ENCODE data around the gene SIK3. TPM values are rescaled to one million over a fixed set of nuclear protein-coding genes. Genes with fewer than 3 reads are reported as not detected.

The SIK3 gene
- polyA plus RNA-seq, 1 of the 3 experiments (the other 2 are of a cell fraction): 5.1 TPM

GRCh38 chr11:117075186-117075585 is 23.0 kb downstream of the SIK3 start:
- Histone ChIP-seq H3K4me3 (ENCODE audit: low read depth in 2 of 2, low read length in 1 of 2) (no peak overlapping the region), H3K27ac (ENCODE audit: low read depth in 2 of 2, low read length in 1 of 2) (no peak overlapping the region), H3K79me2 (ENCODE audit: insufficient read depth) (peaks cover 54% of the 10 kb centered on the region), H3K27me3 (ENCODE audit: insufficient read depth) (no peaks in the 10 kb centered on the region), H3F3A (replicated peaks; ENCODE audit: insufficient read depth) (peaks cover 18% of the 10 kb centered on the region), H3K4me2 (no peak overlapping the region), H3K9ac (no peak overlapping the region), H3K9me2 (no peaks in the 10 kb centered on the region), H2AFZ (ENCODE audit: low read depth) (no peak overlapping the region), H3K9me3 (no peaks in the 10 kb centered on the region), H3K36me3 (replicated peaks in 1 of 2; ENCODE audit: control insufficient read depth in 1 of 2, insufficient read depth in 2 of 2, low read length in 1 of 2) (no peaks in the 10 kb centered on the region), H4K20me1 (ENCODE audit: insufficient read depth) (peaks cover 37% of the 10 kb centered on the region), H3K4me1 (ENCODE audit: control insufficient read depth in 1 of 2, insufficient read depth in 2 of 2, low read depth in 1 of 2, low read length in 1 of 2) (peaks cover 0 to 27% of the 10 kb centered on the region in 2 experiments; a peak in 3 of 4 replicates)
- no peak for DNase-seq
- WGBS (ENCODE audit: low lambda C conversion rate): 73% methylated on average over 1 of the region's 1 CpG
- TF ChIP-seq RCOR1 (IDR thresholded peaks at IDR 0.05; ENCODE audit: low read length) (no peak), CHD2 (IDR thresholded peaks at IDR 0.05; ENCODE audit: low read length, partially characterized antibody) (no peak), FOSL2 (IDR thresholded peaks at IDR 0.05; ENCODE audit: borderline replicate concordance, low read depth) (no peak), ELF1 (IDR thresholded peaks at IDR 0.05) (no peak), RFX5 (IDR thresholded peaks at IDR 0.05; ENCODE audit: low read length) (no peak), NFIC (IDR thresholded peaks at IDR 0.05; ENCODE audit: borderline replicate concordance) (no peak), FOXJ3 (CRISPR knock-in tag; IDR thresholded peaks at IDR 0.05) (no peak), POLR2AphosphoS5 (IDR thresholded peaks at IDR 0.05; ENCODE audit: low read depth, low read length) (no peak), JUND (IDR thresholded peaks at IDR 0.05) (no peak), GATA2 (CRISPR knock-in tag; IDR thresholded peaks at IDR 0.05) (no peak)
- ChIA-PET POLR2A (no interaction called here), CTCF (no interaction called here)

- no peaks in the 10 kb centered on the region for H3K27me3 ChIP-seq (ENCODE audit: insufficient read depth)
- H3K9me3 ChIP-seq: no peaks in the 10 kb centered on the region
- H3K27ac ChIP-seq (ENCODE audit: low read depth in 2 of 2, low read length in 1 of 2): no peak overlapping the region
- DNase-seq: no peak
- no peak overlapping the region for H2AFZ ChIP-seq (ENCODE audit: low read depth)
- H3K9me2 ChIP-seq: no peaks in the 10 kb centered on the region
- ChIA-PET POLR2A (no interaction called here), CTCF (interaction anchor here (1.0 to 1.2 kb wide), 3 partner anchors 8 to 32 kb away, joined by 3 to 6 read pairs (median 3); no protein-coding TSS in a partner anchor)
- no peak overlapping the region for H3K4me3 ChIP-seq (ENCODE audit: low read depth in 2 of 2, low read length in 1 of 2)
- H4K20me1 ChIP-seq (ENCODE audit: insufficient read depth): peaks cover 39% of the 10 kb centered on the region
- TF ChIP-seq EZH2phosphoT487 (IDR thresholded peaks at IDR 0.05; ENCODE audit: borderline replicate concordance, low read depth) (no peak), FOSL2 (IDR thresholded peaks at IDR 0.05; ENCODE audit: borderline replicate concordance, low read depth) (no peak), RAD21 (IDR thresholded peaks at IDR 0.05; ENCODE audit: low read length) (no peak), NFIC (IDR thresholded peaks at IDR 0.05; ENCODE audit: borderline replicate concordance) (no peak), FOXJ3 (CRISPR knock-in tag; IDR thresholded peaks at IDR 0.05) (no peak), FOXM1 (IDR thresholded peaks at IDR 0.05; ENCODE audit: low read depth) (no peak), TCF12 (IDR thresholded peaks at IDR 0.05) (no peak), TAF1 (IDR thresholded peaks at IDR 0.05; ENCODE audit: borderline replicate concordance, low read depth, low read length) (no peak)
- TF ChIP-seq, protein P1, sequence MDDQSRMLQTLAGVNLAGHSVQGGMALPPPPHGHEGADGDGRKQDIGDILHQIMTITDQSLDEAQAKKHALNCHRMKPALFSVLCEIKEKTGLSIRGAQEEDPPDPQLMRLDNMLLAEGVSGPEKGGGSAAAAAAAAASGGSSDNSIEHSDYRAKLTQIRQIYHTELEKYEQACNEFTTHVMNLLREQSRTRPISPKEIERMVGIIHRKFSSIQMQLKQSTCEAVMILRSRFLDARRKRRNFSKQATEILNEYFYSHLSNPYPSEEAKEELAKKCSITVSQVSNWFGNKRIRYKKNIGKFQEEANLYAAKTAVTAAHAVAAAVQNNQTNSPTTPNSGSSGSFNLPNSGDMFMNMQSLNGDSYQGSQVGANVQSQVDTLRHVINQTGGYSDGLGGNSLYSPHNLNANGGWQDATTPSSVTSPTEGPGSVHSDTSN (IDR thresholded peaks at IDR 0.05): no peak
- H3K36me3 ChIP-seq (replicated peaks in 1 of 2; ENCODE audit: control insufficient read depth in 1 of 2, insufficient read depth in 2 of 2, low read length in 1 of 2): no peaks in the 10 kb centered on the region
- peaks cover 18% of the 10 kb centered on the region for H3F3A ChIP-seq (replicated peaks; ENCODE audit: insufficient read depth)
- peaks cover 0 to 27% of the 10 kb centered on the region in 2 experiments; a peak in 3 of 4 replicates for H3K4me1 ChIP-seq (ENCODE audit: control insufficient read depth in 1 of 2, insufficient read depth in 2 of 2, low read depth in 1 of 2, low read length in 1 of 2)
- H3K79me2 ChIP-seq (ENCODE audit: insufficient read depth): peaks cover 43% of the 10 kb centered on the region
- no peak overlapping the region for H3K4me2 ChIP-seq
- no peak overlapping the region for H3K9ac ChIP-seq
Observed at GRCh38 chr11:117074119-117074518, 24.1 kb downstream of the SIK3 start.
